A549 (cell line): ENCODE data around the gene LARP1B. TPM values are rescaled to one million over a fixed set of nuclear protein-coding genes. Genes with fewer than 3 reads are reported as not detected.
A peak's percentile ranks its signal among the peaks of the same experiment; 100 is the strongest.

Source experiments
- ATAC-seq, 2 experiments: fragments of 200-7000 bp in 1 of 2; fragments of >200 bp in 1 of 2; cut with Nextera tagmentation in 1 of 2; cut with Tn5 transposase in 1 of 2; 3 replicates each; pipeline versions ENCODE4 v1.8.0 to v1.9.1; 2018 to 2020; ENCODE audit warnings: mild to moderate bottlenecking in 1 of 2, moderate library complexity in 1 of 2
- CTCF ChIA-PET: fragments of 300-600 bp; sonication (Branson Sonifier 250); formaldehyde crosslinking; extraction: SDS; loops from one replicate; lab custom pipeline; 2021; ENCODE audit warnings: antibody characterized with exemption, inconsistent platforms; lab: Yijun Ruan, JAX
- POLR2A ChIA-PET: fragments of 350-600 bp; formaldehyde crosslinking; extraction: SDS; loops from one replicate; lab custom pipeline; 2021; ENCODE audit warnings: antibody characterized with exemption, inconsistent platforms; lab: Yijun Ruan, JAX
- DNase-seq, 2 experiments: peaks; one replicate each; pipeline versions ENCODE4 v3.0.0 to v3.0.0-alpha.2; 2011 to 2016; ENCODE audit warnings: low read depth in 1 of 2, low spot score in 1 of 2
- FAIRE-seq: peaks from 2 replicates; lab custom pipeline; 2011; peaks lifted over from hg19 to GRCh38; lab: Jason Lieb, UNC
- H3K27ac ChIP-seq, 2 experiments: fragments of >200 bp; sonication (Bioruptor Twin); formaldehyde crosslinking; 3 replicates each; pipeline ENCODE4 v1.5.1; 2016 to 2017
- H3K4me1 ChIP-seq: fragments of >200 bp; sonication (Bioruptor Twin); formaldehyde crosslinking; 3 replicates; pipeline ENCODE4 v1.6.1; 2016
- H3K4me2 ChIP-seq: fragments of >200 bp; sonication (Bioruptor Twin); formaldehyde crosslinking; 3 replicates; pipeline ENCODE4 v1.6.1; 2016
- H3K4me3 ChIP-seq: fragments of >200 bp; sonication (Bioruptor Twin); formaldehyde crosslinking; 3 replicates; pipeline ENCODE4 v1.5.1; 2016
- H3K9me3 ChIP-seq: fragments of >200 bp; sonication (Bioruptor Twin); formaldehyde crosslinking; 3 replicates; pipeline ENCODE4 v1.6.1; 2016
- BCL3 ChIP-seq: fragments of >200 bp; sonication (Bioruptor Twin); formaldehyde crosslinking; IDR thresholded peaks from 3 replicates; pipeline ENCODE4 v1.6.1; 2016
- BHLHE40 ChIP-seq: IDR thresholded peaks from 2 replicates; pipeline ENCODE4 v1.6.1; 2012; ENCODE audit warnings: low read depth, low read length, inconsistent platforms
- CBX2 ChIP-seq: fragments of 200-600 bp; sonication (generic); IDR thresholded peaks from 2 replicates; pipeline ENCODE4 v1.6.1; 2016; ENCODE audit warnings: low read depth, mild to moderate bottlenecking, borderline replicate concordance
- CHD2 ChIP-seq: fragments of 150-350 bp; IDR thresholded peaks from 2 replicates; pipeline ENCODE4 v1.6.1; 2014; ENCODE audit warnings: low read length; ENCODE audit not compliant: partially characterized antibody
- CTCF ChIP-seq: fragments of >200 bp; sonication (Bioruptor Twin); formaldehyde crosslinking; IDR thresholded peaks from 3 replicates; pipeline ENCODE4 v1.5.1; 2016
- EHMT2 ChIP-seq: fragments of 200-600 bp; sonication (generic); IDR thresholded peaks from 2 replicates; pipeline ENCODE4 v1.6.1; 2016; ENCODE audit warnings: antibody characterized with exemption, low read depth, mild to moderate bottlenecking, moderate library complexity
- ELK1 ChIP-seq: fragments of 150-350 bp; IDR thresholded peaks from 2 replicates; pipeline ENCODE4 v1.6.1; 2014; ENCODE audit warnings: low read depth, mild to moderate bottlenecking, low read length
- MAFK ChIP-seq: fragments of 450-650 bp; IDR thresholded peaks from 2 replicates; pipeline ENCODE4 v1.6.1; 2014; ENCODE audit not compliant: partially characterized antibody
- MYC ChIP-seq: IDR thresholded peaks from 2 replicates; pipeline ENCODE4 v1.6.1; 2012; ENCODE audit warnings: mild to moderate bottlenecking, inconsistent platforms, low read length, improper control_type of control experiment, borderline replicate concordance
- WGBS: methylation state at CpG from one replicate; pipeline ENCODE4 v1.1.6; 2017; ENCODE audit errors: missing lambda C conversion rate; 5-methylcytosine and 5-hydroxymethylcytosine counted together
- polyA plus RNA-seq, 4 experiments: library from polyadenylated mRNA; depleted of rRNA in 3 of 4; stranded (reverse); fragments of >200 nt; fragmentation: RNase III in 1 of 4; extraction: RNeasy Plus Mini Kit Qiagen cat#74134 plus additional on column Dnase treatment in 1 of 4; gene quantifications; 2 replicates in 3 of 4; 3 replicates in 1 of 4; pipeline ENCODE4 v1.2.3, GENCODE V29; 2011 to 2017

Gene LARP1B
- polyA plus RNA-seq, 2 of the 4 experiments (the other 2 are of a cell fraction) = 8.6 to 25.6 TPM

GRCh38 chr4:128227991-128228571 is 167.0 kb downstream of the LARP1B start (continued):
- TF ChIP-seq CTCF (no peak), MYC (no peak)

DNA sequence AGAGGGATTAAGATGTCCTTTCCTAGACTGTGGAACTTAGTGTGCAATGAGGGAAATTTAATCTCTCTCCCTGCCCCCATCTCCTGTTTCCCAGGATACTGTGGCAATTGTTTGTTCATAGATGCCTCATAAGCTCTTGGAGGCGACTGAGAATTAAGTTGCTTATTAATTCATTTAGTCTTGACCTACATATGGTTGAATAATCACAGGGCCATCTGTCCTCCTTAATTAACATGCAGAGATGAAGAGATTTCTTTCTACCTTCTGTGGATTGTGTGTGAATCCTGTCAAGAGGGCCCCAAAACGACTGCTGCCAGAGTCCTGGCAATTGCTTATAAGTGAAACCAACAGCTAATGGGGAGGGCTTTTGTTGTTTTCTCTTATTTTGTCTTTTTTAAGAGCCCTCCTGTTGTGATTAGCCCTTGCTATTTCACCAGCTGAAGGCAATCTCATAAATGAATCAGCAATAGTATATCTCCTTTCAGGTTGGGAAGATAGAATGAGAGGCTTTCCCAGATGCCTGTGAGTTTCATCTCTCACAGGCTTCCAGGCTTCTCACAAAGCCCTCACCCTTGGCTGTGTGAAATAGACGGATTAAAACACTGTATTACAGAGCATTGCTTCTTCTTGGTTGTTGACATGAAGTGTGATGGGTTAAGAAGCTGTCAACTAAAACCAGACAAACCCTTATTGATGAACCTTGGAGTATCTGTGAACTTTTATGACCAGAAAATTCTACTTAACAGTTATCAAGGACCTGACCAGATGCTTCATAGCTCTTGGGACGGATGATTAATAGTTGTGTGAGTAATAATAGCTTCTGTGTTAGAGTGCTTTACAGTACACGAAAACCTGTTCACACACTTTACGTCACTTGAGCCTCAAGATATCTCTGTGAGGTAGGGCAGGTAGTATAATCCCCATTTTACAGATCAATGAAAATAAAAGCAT is 168.0 kb downstream of the LARP1B start:
- no peak overlapping the region for H3K4me3 ChIP-seq
- 0 out of 3 replicates have a peak, but pooled peaks cover 7% of the 10 kb centered on the region for H3K9me3 ChIP-seq
- FAIRE-seq (no peak), ATAC-seq (no peak), DNase-seq (no peak)
- WGBS = 60% methylated on average over 6 of the region's 6 CpGs
- CTCF ChIA-PET = interaction anchor here (0.7 to 1.5 kb wide), 5 partner anchors 9 to 698 kb away, joined by 3 to 4 read pairs (median 4); no protein-coding TSS in a partner anchor
- POLR2A ChIA-PET = no interaction called here
- peak overlapping the region in 1 of 2 experiments; percentile 48; a peak in 1 of 6 replicates for H3K27ac ChIP-seq
- no peak for TF ChIP-seq EHMT2
- H3K4me2 ChIP-seq = no peak overlapping the region
- peaks cover 6% of the 10 kb centered on the region; the same call in 2 of the 3 replicates for H3K4me1 ChIP-seq

DNA sequence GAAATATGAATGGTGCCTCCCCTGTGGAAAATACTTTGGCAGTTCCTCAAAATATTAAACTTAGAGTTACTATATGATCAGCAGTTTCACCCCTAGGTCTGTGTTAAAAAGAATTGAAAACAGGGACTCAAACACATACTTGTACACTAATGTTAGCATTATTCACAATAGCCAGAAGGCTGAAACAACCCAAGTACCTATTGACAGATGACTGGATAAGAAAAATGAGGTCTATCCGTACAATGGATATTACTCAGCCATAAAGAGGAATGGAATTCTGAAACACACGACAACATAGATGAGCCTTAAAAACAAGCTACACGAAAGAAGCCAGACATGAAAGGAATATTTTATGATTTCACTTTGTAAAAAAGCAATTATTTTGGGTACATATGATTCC is 171.6 kb downstream of the LARP1B start:
- H3K4me3 ChIP-seq = no peak overlapping the region
- TF ChIP-seq BHLHE40 (no peak), CBX2 (no peak)
- H3K9me3 ChIP-seq = 0 out of 3 replicates have a peak, but pooled peaks cover 7% of the 10 kb centered on the region
- 72% methylated on average over 3 of the region's 3 CpGs for WGBS
- ChIA-PET CTCF (no interaction called here), POLR2A (no interaction called here)
- no peaks in the 10 kb centered on the region; the same call in 2 of the 3 replicates for H3K4me1 ChIP-seq
- no peak overlapping the region for H3K27ac ChIP-seq
- ATAC-seq (no peak), DNase-seq (no peak), FAIRE-seq (no peak)
- H3K4me2 ChIP-seq = no peak overlapping the region

- no peak overlapping the region for H3K4me3 ChIP-seq
- 61% methylated on average over 3 of the region's 3 CpGs for WGBS
- 0 out of 3 replicates have a peak, but pooled peaks cover 5% of the 10 kb centered on the region for H3K9me3 ChIP-seq
- TF ChIP-seq MAFK (peak; percentile 79), ELK1 (no peak), BCL3 (no peak), CHD2 (no peak)
- FAIRE-seq (no peak), DNase-seq (no peak), ATAC-seq (no peak)
- POLR2A ChIA-PET = no interaction called here
- no peaks in the 10 kb centered on the region for H3K4me1 ChIP-seq
- CTCF ChIA-PET = no interaction called here
- no peak overlapping the region for H3K4me2 ChIP-seq
- H3K27ac ChIP-seq = no peak overlapping the region
Measured at GRCh38 chr4:128234836-128235235, 173.7 kb downstream of the LARP1B start.
